HEK293T (cell line): ENCODE measurements around the gene ZNF488.

Experiments used
- CTCF ChIA-PET: fragments of 350-600 bp; formaldehyde crosslinking; extraction: SDS; loops from one replicate; lab custom pipeline; 2021; ENCODE audit warnings: antibody characterized with exemption, inconsistent platforms; lab: Yijun Ruan, JAX
- POLR2A ChIA-PET: fragments of 350-600 bp; formaldehyde crosslinking; extraction: SDS; loops from one replicate; lab custom pipeline; 2020; ENCODE audit warnings: antibody characterized with exemption, inconsistent platforms; lab: Yijun Ruan, JAX
- DNase-seq: peaks from one replicate; pipeline ENCODE4 v3.0.0; 2012; ENCODE audit warnings: mixed read lengths; ENCODE audit errors: extremely low spot score
- ARNT ChIP-seq: fragments of 450-650 bp; IDR thresholded peaks from 2 replicates; pipeline ENCODE4 v1.6.1; 2017; ENCODE audit warnings: mild to moderate bottlenecking
- BHLHE40 ChIP-seq: fragments of 450-650 bp; IDR thresholded peaks from 2 replicates; pipeline ENCODE4 v1.6.1; 2016; ENCODE audit warnings: mild to moderate bottlenecking, moderate library complexity, borderline replicate concordance
- CTBP1 ChIP-seq: fragments of 450-650 bp; IDR thresholded peaks from 2 replicates; pipeline ENCODE4 v1.6.1; 2016; ENCODE audit warnings: borderline replicate concordance
- ELF4 ChIP-seq: fragments of 450-650 bp; IDR thresholded peaks from 2 replicates; pipeline ENCODE4 v1.6.1; 2017; ENCODE audit warnings: antibody characterized with exemption
- FOXA1 ChIP-seq: fragments of 450-650 bp; IDR thresholded peaks from 2 replicates; pipeline ENCODE4 v1.6.1; 2016; ENCODE audit warnings: mild to moderate bottlenecking
- FOXK2 ChIP-seq: fragments of 450-650 bp; IDR thresholded peaks from 2 replicates; pipeline ENCODE4 v1.6.1; 2016; ENCODE audit warnings: mild to moderate bottlenecking
- FOXM1 ChIP-seq: fragments of 450-650 bp; IDR thresholded peaks from 2 replicates; pipeline ENCODE4 v1.6.1; 2017; ENCODE audit warnings: mild to moderate bottlenecking, borderline replicate concordance
- HDGF ChIP-seq: fragments of 450-650 bp; IDR thresholded peaks from 2 replicates; pipeline ENCODE4 v1.6.1; 2017; ENCODE audit warnings: antibody characterized with exemption, borderline replicate concordance
- L3MBTL2 ChIP-seq: fragments of 450-650 bp; conservative IDR thresholded peaks from 2 replicates; pipeline ENCODE4 v1.6.1; 2016; ENCODE audit warnings: mild to moderate bottlenecking
- LEF1 ChIP-seq: fragments of 450-650 bp; IDR thresholded peaks from 2 replicates; pipeline ENCODE4 v1.6.1; 2017; ENCODE audit warnings: mild to moderate bottlenecking, borderline replicate concordance
- NFRKB ChIP-seq: fragments of 450-650 bp; IDR thresholded peaks from 2 replicates; pipeline ENCODE4 v1.6.1; 2016; ENCODE audit warnings: mild to moderate bottlenecking, moderate library complexity
- SP1 ChIP-seq: fragments of 450-650 bp; IDR thresholded peaks from 2 replicates; pipeline ENCODE4 v1.6.1; 2017
- SUZ12 ChIP-seq: fragments of 450-650 bp; IDR thresholded peaks from 2 replicates; pipeline ENCODE4 v1.6.1; 2016; ENCODE audit warnings: mild to moderate bottlenecking
- TARDBP ChIP-seq: fragments of 450-650 bp; IDR thresholded peaks from 2 replicates; pipeline ENCODE4 v1.6.1; 2016
- ZNF384 ChIP-seq: fragments of 450-650 bp; IDR thresholded peaks from 2 replicates; pipeline ENCODE4 v1.6.1; 2016
- TF ChIP-seq, protein P1 (sequence below): fragments of 450-650 bp; IDR thresholded peaks from 2 replicates; pipeline ENCODE4 v1.6.1; 2016

ZNF488 gene

DNA sequence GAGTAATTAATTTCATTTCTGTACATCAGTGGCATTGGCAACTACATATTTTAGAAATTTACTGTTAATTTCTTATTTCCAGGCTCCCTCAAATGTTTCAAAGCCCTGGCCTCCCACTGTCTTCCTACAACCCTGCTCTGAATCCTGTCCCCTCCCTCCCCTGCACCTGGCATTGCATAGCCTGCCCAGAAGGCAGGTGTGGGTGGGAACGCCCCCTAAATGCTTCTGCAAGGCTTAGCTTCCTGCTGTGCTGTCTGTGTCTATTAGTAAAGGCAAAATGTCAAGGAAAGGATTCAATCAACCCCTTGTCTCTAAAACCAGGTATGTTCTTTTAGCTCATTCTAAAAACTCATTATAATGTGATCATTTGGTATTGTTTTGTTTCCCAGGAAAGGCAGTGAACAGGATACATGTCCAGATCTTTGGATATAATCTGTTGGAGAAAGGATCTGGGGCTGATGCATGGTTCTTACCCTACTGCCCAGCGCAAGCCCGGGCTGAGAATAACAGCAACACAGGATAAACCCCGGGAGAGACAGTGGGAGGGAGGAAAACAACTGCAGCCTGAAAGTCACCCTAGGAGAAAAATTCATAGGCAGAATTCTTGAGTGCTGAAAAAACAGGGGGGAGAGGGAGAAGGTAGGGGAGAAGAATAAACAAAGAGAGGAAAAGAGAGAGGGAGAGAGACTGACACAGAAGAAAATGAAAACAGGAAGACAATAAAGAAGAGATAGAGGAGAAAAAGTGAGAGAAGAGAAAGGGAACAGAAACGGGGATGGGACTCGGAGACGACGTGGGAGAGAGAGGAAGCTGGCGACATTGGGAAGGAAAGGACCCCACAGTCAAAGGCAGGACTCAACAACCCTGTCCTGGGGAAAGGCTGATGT is 589 bp downstream of the ZNF488 start:
- ChIA-PET CTCF (interaction anchor here (1.5 kb wide), 2 partner anchors 13 to 21 kb away, joined by 3 to 4 read pairs; no protein-coding TSS in a partner anchor), POLR2A (interaction anchor here (1.0 to 1.5 kb wide), 6 partner anchors 13 to 66 kb away, joined by 3 to 6 read pairs (median 4); no protein-coding TSS in a partner anchor)
- TF ChIP-seq SUZ12 (no peak), L3MBTL2 (0 out of 2 replicates have a peak, but pooled peaks have one; percentile 43)
- no peak for DNase-seq

DNA sequence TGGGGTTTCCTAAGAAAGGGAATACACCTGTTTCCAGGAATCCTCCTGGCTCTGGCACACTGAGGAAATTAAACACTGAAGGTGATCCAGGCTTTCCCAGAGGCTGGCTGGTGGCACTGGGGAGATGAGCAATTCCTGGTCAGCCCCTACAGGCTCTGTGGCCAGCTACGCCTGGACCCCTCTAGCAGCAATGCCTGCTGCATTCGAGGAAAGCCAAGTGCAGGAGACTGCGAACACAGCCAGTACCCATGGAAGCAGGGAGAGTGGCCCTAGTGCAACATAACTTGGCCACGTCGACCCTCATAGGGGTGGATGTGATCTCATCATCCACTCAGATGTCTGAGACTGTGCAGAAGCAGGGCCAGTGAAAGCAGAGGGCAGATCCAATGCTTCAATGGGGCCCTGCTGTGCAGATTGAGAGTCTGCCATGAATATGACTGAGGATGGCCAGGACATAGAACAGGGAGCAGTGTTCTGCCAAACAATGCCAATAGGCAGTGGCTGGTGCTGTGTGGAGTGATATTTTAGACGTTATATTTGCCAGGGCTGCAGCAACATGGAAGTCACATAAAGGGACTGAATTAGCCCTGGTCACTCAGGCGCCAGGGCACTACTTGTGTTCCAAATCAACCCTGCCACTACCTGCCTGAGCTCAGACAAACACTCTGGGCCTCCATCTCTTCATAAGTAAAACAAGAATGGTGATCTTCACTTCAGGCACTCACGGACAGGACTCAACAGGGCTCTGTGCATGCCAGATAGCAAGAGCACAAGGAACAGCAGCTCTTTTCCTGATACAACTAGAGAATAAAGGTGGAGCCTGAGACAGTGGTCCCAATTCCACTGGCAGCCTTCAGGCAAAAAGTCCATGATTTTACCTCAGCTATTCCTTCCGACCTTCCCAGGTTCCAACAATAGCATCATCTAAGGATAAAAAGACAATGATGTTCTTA is 2.4 kb downstream of the ZNF488 start:
- TF ChIP-seq LEF1 (no peak), SP1 (no peak), NFRKB (no peak), ZNF384 (no peak), FOXA1 (no peak), FOXM1 (no peak), SUZ12 (no peak), ELF4 (no peak), ARNT (no peak), CTBP1 (no peak)
- TF ChIP-seq, protein P1, sequence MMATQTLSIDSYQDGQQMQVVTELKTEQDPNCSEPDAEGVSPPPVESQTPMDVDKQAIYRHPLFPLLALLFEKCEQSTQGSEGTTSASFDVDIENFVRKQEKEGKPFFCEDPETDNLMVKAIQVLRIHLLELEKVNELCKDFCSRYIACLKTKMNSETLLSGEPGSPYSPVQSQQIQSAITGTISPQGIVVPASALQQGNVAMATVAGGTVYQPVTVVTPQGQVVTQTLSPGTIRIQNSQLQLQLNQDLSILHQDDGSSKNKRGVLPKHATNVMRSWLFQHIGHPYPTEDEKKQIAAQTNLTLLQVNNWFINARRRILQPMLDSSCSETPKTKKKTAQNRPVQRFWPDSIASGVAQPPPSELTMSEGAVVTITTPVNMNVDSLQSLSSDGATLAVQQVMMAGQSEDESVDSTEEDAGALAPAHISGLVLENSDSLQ, result no peak
- POLR2A ChIA-PET, result interaction anchor here (1.1 to 2.5 kb wide), 2 partner anchors 20 to 1098 kb away, joined by 3 to 18 read pairs; no protein-coding TSS in a partner anchor
- DNase-seq, result no peak
- CTCF ChIA-PET, result interaction anchor here (0.6 kb wide), 1 partner anchor 1738 kb away, joined by 3 read pairs; no protein-coding TSS in a partner anchor

DNA sequence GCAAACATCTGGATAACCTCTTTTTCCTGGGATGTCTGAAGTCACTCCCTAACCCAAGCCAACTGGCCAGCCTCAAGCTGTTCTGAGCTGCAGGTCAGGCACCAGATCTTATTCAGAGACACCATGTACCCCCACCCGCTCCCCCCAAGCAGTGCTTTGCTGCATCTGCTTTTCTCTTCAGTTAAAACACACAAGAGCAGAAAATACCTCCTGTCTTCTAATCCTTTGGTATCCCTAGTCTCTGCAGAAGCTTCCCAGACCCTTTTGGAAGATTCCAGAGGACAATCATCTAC is 3.0 kb downstream of the ZNF488 start:
- ChIA-PET POLR2A (interaction anchor here (2.5 kb wide), 1 partner anchor 1097 kb away, joined by 18 read pairs; no protein-coding TSS in a partner anchor), CTCF (no interaction called here)
- DNase-seq, result no peak
- TF ChIP-seq FOXK2, result no peak
- TF ChIP-seq FOXA1, result no peak
- no peak for TF ChIP-seq SUZ12
- TF ChIP-seq L3MBTL2, result no peak
- TF ChIP-seq NFRKB, result no peak
- TF ChIP-seq CTBP1, result no peak
- no peak for TF ChIP-seq FOXM1
- no peak for TF ChIP-seq TARDBP
- TF ChIP-seq HDGF, result no peak
- TF ChIP-seq ARNT, result no peak
- TF ChIP-seq ZNF384, result no peak
- TF ChIP-seq BHLHE40, result no peak
- TF ChIP-seq ELF4, result no peak
- TF ChIP-seq, protein P1, result no peak
- no peak for TF ChIP-seq LEF1
- no peak for TF ChIP-seq SP1

DNA sequence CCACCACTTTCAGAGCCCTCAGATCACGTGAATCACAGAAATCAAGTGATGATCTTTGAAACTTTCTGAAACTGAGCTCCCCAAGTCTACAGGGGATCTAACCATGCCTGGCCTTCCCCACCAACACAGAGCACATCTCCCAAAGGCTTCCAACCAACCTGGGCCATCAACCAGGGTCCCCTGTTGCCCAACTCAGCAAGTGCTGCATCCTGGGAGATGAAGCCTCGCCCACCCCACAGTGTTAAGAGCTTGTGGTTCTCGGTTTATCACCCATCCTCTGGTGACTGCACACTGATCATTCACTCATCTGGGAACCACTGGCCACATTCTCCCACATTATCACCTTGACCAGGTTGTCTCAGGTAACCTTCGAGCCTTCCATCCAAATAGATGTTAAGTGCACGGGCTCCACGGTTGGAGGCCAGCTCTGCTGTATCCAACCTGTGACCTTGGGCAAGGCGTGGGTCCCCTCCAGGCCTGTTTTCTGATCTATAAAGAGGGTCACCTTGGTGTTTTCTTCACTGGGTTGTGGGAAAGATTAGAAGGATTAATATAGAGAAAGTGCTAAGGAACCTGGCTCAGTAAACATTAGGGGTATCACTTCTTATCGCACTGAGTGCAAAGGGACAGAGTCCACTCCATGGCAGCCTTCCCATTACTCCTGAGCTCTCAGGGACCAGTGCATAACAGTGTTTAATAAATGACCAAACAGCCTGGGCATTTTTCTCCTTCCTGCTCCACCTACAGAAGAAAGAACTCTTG is 3.6 kb downstream of the ZNF488 start:
- POLR2A ChIA-PET, result interaction anchor here (2.5 kb wide), 1 partner anchor 1097 kb away, joined by 18 read pairs; no protein-coding TSS in a partner anchor

More for the DNA sequence above, 3.6 kb downstream of the ZNF488 start:
- TF ChIP-seq FOXA1, result no peak
- no peak for TF ChIP-seq TARDBP
- no peak for TF ChIP-seq L3MBTL2
- no peak for TF ChIP-seq FOXK2
- TF ChIP-seq NFRKB, result no peak
- TF ChIP-seq CTBP1, result no peak
- TF ChIP-seq BHLHE40, result no peak
- TF ChIP-seq SP1, result no peak
- TF ChIP-seq, protein P1, result no peak
- TF ChIP-seq HDGF, result no peak
- no peak for TF ChIP-seq LEF1
- no peak for TF ChIP-seq FOXM1
- TF ChIP-seq ZNF384, result no peak
- no peak for TF ChIP-seq ELF4
- CTCF ChIA-PET, result interaction anchor here (0.6 kb wide), 1 partner anchor 14 kb away, joined by 3 read pairs; no protein-coding TSS in a partner anchor
- DNase-seq, result no peak
